Stimulated activated CD8-positive, alpha-beta memory T cell treated with anti-CD3 and anti-CD28 coated beads, Interleukin-15, amount 100 ng/mL, for 1 hour (primary cell): Measurements from ENCODE around the gene E2F2.
A peak's percentile ranks its signal among the peaks of the same experiment; 100 is the strongest.
"Not testable (repeated sequence)": the region's sequence is repeated elsewhere in the genome, so short reads cannot be mapped to it uniquely, and the experiment has no call there.

ENCODE experiments used
- DNase-seq: peaks from one replicate; pipeline ENCODE4 v3.0.0-alpha.2; 2020; ENCODE audit warnings: low read depth

The E2F2 gene

GRCh38 chr1:23522244-23522982 is 8.6 kb downstream of the E2F2 start:
- DNase-seq: no peak

GRCh38 chr1:23521588-23521987 is 9.4 kb downstream of the E2F2 start:
- no peak for DNase-seq

GRCh38 chr1:23517581-23517980 is 13.5 kb downstream of the E2F2 start:
- DNase-seq: no peak

- no peak for DNase-seq
These were observed 15.1 kb downstream of the E2F2 start for GRCh38 chr1:23515905-23516304.

GRCh38 chr1:23514111-23514679 is 16.8 kb downstream of the E2F2 start:
- no peak for DNase-seq

- no peak for DNase-seq
These were observed 21.1 kb downstream of the E2F2 start for GRCh38 chr1:23509896-23510295.

- DNase-seq: no peak
These were observed 24.5 kb downstream of the E2F2 start for GRCh38 chr1:23506376-23507107.

GRCh38 chr1:23505851-23506250 is 25.2 kb downstream of the E2F2 start:
- DNase-seq: no peak

- not testable (repeated sequence) for DNase-seq
These were observed 26.9 kb downstream of the E2F2 start for GRCh38 chr1:23504156-23504555.

GRCh38 chr1:23502951-23503350 is 28.1 kb downstream of the E2F2 start:
- DNase-seq: no peak

GRCh38 chr1:23500466-23500865 is 30.6 kb downstream of the E2F2 start:
- DNase-seq: no peak

GRCh38 chr1:23497777-23498439 is 33.1 kb downstream of the E2F2 start:
- DNase-seq: no peak

GRCh38 chr1:23496490-23497181 is 34.4 kb downstream of the E2F2 start:
- no peak for DNase-seq

- not testable (repeated sequence) for DNase-seq
These were observed 36.2 kb downstream of the E2F2 start for GRCh38 chr1:23494836-23495235.

GRCh38 chr1:23492776-23493175 is 38.3 kb downstream of the E2F2 start:
- DNase-seq: not testable (repeated sequence)

GRCh38 chr1:23492132-23492720 is 38.8 kb downstream of the E2F2 start:
- no peak for DNase-seq

GRCh38 chr1:23489842-23490241 is 41.2 kb downstream of the E2F2 start:
- DNase-seq: no peak

- DNase-seq: no peak
These were observed 46.1 kb downstream of the E2F2 start for GRCh38 chr1:23485002-23485332.

- DNase-seq: peak; percentile 86
These were observed 46.6 kb downstream of the E2F2 start for GRCh38 chr1:23484253-23485001.

GRCh38 chr1:23483321-23484252 is 47.4 kb downstream of the E2F2 start, which contains the start of gene ASAP3:
ASAP3 (minus strand) TSS chr1:23484179; CDS start chr1:23484133, 46 bp downstream.
- peak; percentile 10 for DNase-seq
